HL-60 (cell line): ENCODE measurements around the gene SP1.

ENCODE experiments used
- CTCF ChIP-seq: IDR thresholded peaks from one replicate; pipeline ENCODE4 v1.5.1; 2011; ENCODE audit warnings: low read length, control low read depth, inconsistent platforms; ENCODE audit not compliant: insufficient read depth
- GABPA ChIP-seq: IDR thresholded peaks from 2 replicates; pipeline ENCODE4 v1.6.1; 2012; ENCODE audit warnings: low read depth
- POLR2AphosphoS5 ChIP-seq: IDR thresholded peaks from 2 replicates; pipeline ENCODE4 v1.6.1; 2012; ENCODE audit warnings: low read depth
- REST ChIP-seq: IDR thresholded peaks from 2 replicates; pipeline ENCODE4 v1.6.1; 2012; ENCODE audit warnings: low read depth; ENCODE audit not compliant: insufficient replicate concordance
- SPI1 ChIP-seq: IDR thresholded peaks from 2 replicates; pipeline ENCODE4 v1.6.1; 2012; ENCODE audit warnings: low read depth, mild to moderate bottlenecking, borderline replicate concordance

- TF ChIP-seq CTCF, result no peak
- TF ChIP-seq POLR2AphosphoS5, result no peak
- no peak for TF ChIP-seq GABPA
- no peak for TF ChIP-seq SPI1
- no peak for TF ChIP-seq REST
Observed at GRCh38 chr12:53459097-53459496, 79.1 kb downstream of the SP1 start.
